Parathyroid adenoma (tissue), 2 donors: ENCODE data around the gene HOXB6.
A peak's percentile ranks its signal among the peaks of the same experiment; 100 is the strongest.

ENCODE experiments used
- H2AFZ ChIP-seq: fragments of 300-600 bp; sonication (generic); one replicate; pipeline ENCODE4 v1.7.0; 2017; ENCODE audit warnings: antibody characterized with exemption, mild to moderate bottlenecking
- H3K27ac ChIP-seq: fragments of 300-600 bp; sonication (generic); one replicate; pipeline ENCODE4 v1.7.0; 2017
- H3K27me3 ChIP-seq: fragments of 300-600 bp; sonication (generic); one replicate; pipeline ENCODE4 v1.7.0; 2017; ENCODE audit warnings: low read length; ENCODE audit not compliant: control insufficient read depth, insufficient read depth
- H3K36me3 ChIP-seq: fragments of 300-600 bp; sonication (generic); one replicate; pipeline ENCODE4 v1.7.0; 2017; ENCODE audit warnings: low read length; ENCODE audit not compliant: control insufficient read depth, insufficient read depth
- H3K4me1 ChIP-seq: fragments of 300-600 bp; sonication (generic); one replicate; pipeline ENCODE4 v1.7.0; 2017; ENCODE audit warnings: control low read depth
- H3K4me2 ChIP-seq: fragments of 300-600 bp; sonication (generic); one replicate; pipeline ENCODE4 v1.7.0; 2017; ENCODE audit warnings: low read length
- H3K4me3 ChIP-seq: fragments of 300-600 bp; sonication (generic); one replicate; pipeline ENCODE4 v1.7.0; 2017; ENCODE audit warnings: low read depth, low read length
- H3K79me2 ChIP-seq: fragments of 300-600 bp; sonication (generic); one replicate; pipeline ENCODE4 v1.7.0; 2017; ENCODE audit warnings: control low read depth
- H3K9ac ChIP-seq: fragments of 300-600 bp; sonication (generic); one replicate; pipeline ENCODE4 v1.7.0; 2017; ENCODE audit warnings: mild to moderate bottlenecking
- H3K9me3 ChIP-seq: fragments of 300-600 bp; sonication (generic); one replicate; pipeline ENCODE4 v1.7.0; 2017; ENCODE audit warnings: low read length; ENCODE audit not compliant: control insufficient read depth
- CTCF ChIP-seq: fragments of 300-600 bp; sonication (generic); IDR thresholded peaks from one replicate; pipeline ENCODE4 v1.7.0; 2017; ENCODE audit warnings: antibody characterized with exemption, mild to moderate bottlenecking
- donor health status: primary hyperparathyroidism.

The HOXB6 gene

DNA sequence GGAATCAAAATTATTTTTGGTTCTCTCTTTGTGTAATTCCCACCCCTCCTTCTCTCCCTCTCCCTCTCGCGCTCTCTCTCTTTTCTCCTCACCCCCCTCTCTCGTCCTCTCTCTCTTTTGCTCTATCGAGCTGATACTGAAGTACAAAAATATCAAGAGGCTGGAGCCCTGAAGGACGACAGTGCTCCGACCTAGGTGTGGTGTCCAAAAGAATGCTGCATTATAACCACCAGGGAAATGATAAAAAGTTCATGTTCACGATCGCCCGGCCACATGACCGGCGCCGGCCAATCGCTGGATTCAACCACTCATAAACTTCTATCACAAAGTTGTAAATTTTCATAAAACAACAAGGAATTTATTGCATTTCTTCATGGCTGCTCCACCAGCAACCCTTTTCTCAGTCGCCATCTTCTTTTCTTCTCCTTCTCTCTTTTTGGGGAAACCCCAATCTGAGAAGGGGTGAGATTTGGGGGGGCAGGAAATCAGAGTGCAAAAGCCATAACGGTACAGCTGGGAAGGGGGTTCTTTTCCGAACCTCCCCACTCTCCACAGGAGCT, at the start of gene HOXB6:
HOXB6 (minus strand) TSS at position 217 of the 560 bp plus-strand sequence. CDS start 6,836 bp downstream, outside the sequence.
- H3K27me3 ChIP-seq = peaks cover 43% of the 10 kb centered on the region

GRCh38 chr17:48649741-48650140, 45.0 kb upstream of the HOXB6 start:
- TF ChIP-seq CTCF = no peak

More for the DNA sequence above, at the start of gene HOXB6:
- no peaks in the 10 kb centered on the region for H3K4me1 ChIP-seq
- peak within 1 kb of the TSS; percentile 13 for H3K4me2 ChIP-seq
- no peak for TF ChIP-seq CTCF
- no peaks in the 10 kb centered on the region for H3K9me3 ChIP-seq
- H3K4me3 ChIP-seq = peak within 1 kb of the TSS; percentile 13
- H3K36me3 ChIP-seq = no peaks in the 10 kb centered on the region
- no peaks in the 10 kb centered on the region for H3K79me2 ChIP-seq
- H2AFZ ChIP-seq = no peak within 1 kb of the TSS
- no peak within 1 kb of the TSS for H3K9ac ChIP-seq
- H3K27ac ChIP-seq = no peak within 1 kb of the TSS

GRCh38 chr17:48647963-48648245, 43.1 kb upstream of the HOXB6 start:
- Histone ChIP-seq H3K9me3 (no peaks in the 10 kb centered on the region), H3K36me3 (no peaks in the 10 kb centered on the region), H3K79me2 (no peaks in the 10 kb centered on the region), H2AFZ (no peak overlapping the region), H3K27ac (no peak overlapping the region), H3K4me3 (no peak overlapping the region), H3K4me2 (peak overlapping the region; percentile 56), H3K9ac (no peak overlapping the region), H3K4me1 (no peaks in the 10 kb centered on the region), H3K27me3 (peaks cover 17% of the 10 kb centered on the region)
- TF ChIP-seq CTCF = no peak

More at GRCh38 chr17:48649741-48650140, 45.0 kb upstream of the HOXB6 start:
- Histone ChIP-seq H3K36me3 (no peaks in the 10 kb centered on the region), H3K9ac (no peak overlapping the region), H3K27me3 (peaks cover 4% of the 10 kb centered on the region), H3K4me2 (no peak overlapping the region), H3K4me1 (no peaks in the 10 kb centered on the region), H3K79me2 (no peaks in the 10 kb centered on the region), H3K4me3 (no peak overlapping the region), H3K27ac (no peak overlapping the region), H2AFZ (no peak overlapping the region), H3K9me3 (no peaks in the 10 kb centered on the region)

- H3K36me3 ChIP-seq = no peaks in the 10 kb centered on the region
- H3K79me2 ChIP-seq = no peaks in the 10 kb centered on the region
- H2AFZ ChIP-seq = peak overlapping the region; percentile 5
- H3K9ac ChIP-seq = no peak overlapping the region
- peak overlapping the region; percentile 56 for H3K4me2 ChIP-seq
- no peak overlapping the region for H3K27ac ChIP-seq
- H3K27me3 ChIP-seq = peaks cover 21% of the 10 kb centered on the region
- TF ChIP-seq CTCF = no peak
- H3K4me1 ChIP-seq = no peaks in the 10 kb centered on the region
- H3K9me3 ChIP-seq = no peaks in the 10 kb centered on the region
- no peak overlapping the region for H3K4me3 ChIP-seq
Measured at GRCh38 chr17:48647103-48647962, 42.5 kb upstream of the HOXB6 start.
